Motor neuron (in vitro differentiated cells): ENCODE results near the gene HTN1. TPM values are rescaled to one million over a fixed set of nuclear protein-coding genes. Genes with fewer than 3 reads are reported as not detected.

Source experiments
- ATAC-seq, 8 experiments: fragments of 200-7000 bp; cut with Tn5 transposase; replicated peaks in 6 of 8; 2 replicates each; pipeline ENCODE4 v1.8.0; 2021; ENCODE audit warnings: mild to moderate bottlenecking in 8 of 8, moderate library complexity in 8 of 8
- H3K27ac ChIP-seq, 2 donors: fragments of 250-450 bp; sonication (Bioruptor Pico); 2 replicates each; pipeline ENCODE4 v1.9.0; 2021; ENCODE audit warnings: antibody characterized with exemption in 2 of 2, mild to moderate bottlenecking in 2 of 2, moderate library complexity in 1 of 2
- H3K4me1 ChIP-seq, 2 donors: fragments of 250-450 bp; sonication (Bioruptor Pico); replicated peaks in 1 of 2; 2 replicates each; pipeline ENCODE4 v1.6.1; 2021; ENCODE audit warnings: antibody characterized with exemption in 2 of 2, mild to moderate bottlenecking in 2 of 2, moderate library complexity in 1 of 2
- H3K4me3 ChIP-seq, 5 donors: fragments of 250-450 bp; sonication (Bioruptor Pico); 2 replicates each; pipeline ENCODE4 v1.9.0; 2021; ENCODE audit warnings: antibody characterized with exemption in 5 of 5, mild to moderate bottlenecking in 5 of 5, moderate library complexity in 4 of 5
- WGBS, 10 experiments: fragments of 450-650 bp; shearing (Covaris generic); methylation state at CpG; one replicate each; pipeline ENCODE4 v1.0.0; 2022; 5-methylcytosine and 5-hydroxymethylcytosine counted together
- in situ Hi-C, 9 experiments: fragments of 400-800 bp; cut with MboI; loops; one replicate each; pipeline ENCODE4 v1.15.0; 2021; ENCODE audit warnings: low sequenced_read_pairs in 9 of 9, low pct_unique_long_range_greater_than_20kb in 2 of 9; ENCODE audit not compliant: unreplicated experiment in 9 of 9
- total RNA-seq, 8 experiments: library from RNA; unstranded; fragments of 300-600 nt; gene quantifications; 2 replicates each; pipeline versions ENCODE4 v1.2.3 to v1.2.4, GENCODE V29; 2022

Gene HTN1
- total RNA-seq, 8 experiments from 2014 or later: 0.28 to 0.33 TPM; not detected in 6

- peak in 2 of 8 experiments; percentile 36 to 53 for ATAC-seq
- WGBS, 10 experiments: 0 to 100% (median 58%) methylated on average over 1 of the region's 1 CpG; no CpG with 5 or more reads in 2 of the 10 experiments
- in situ Hi-C loops: no loop called here
- no peaks in the 10 kb centered on the region for H3K4me1 ChIP-seq
- H3K4me3 ChIP-seq: no peak overlapping the region
- no peak overlapping the region for H3K27ac ChIP-seq
These were observed 11.8 kb downstream of the HTN1 start for GRCh38 chr4:70062000-70062399.

- WGBS, 10 experiments: 0 to 100% (median 75%) methylated on average over 1 of the region's 1 CpG; no CpG with 5 or more reads in 1 of the 10 experiments
- Histone ChIP-seq H3K27ac (no peak overlapping the region), H3K4me1 (no peaks in the 10 kb centered on the region), H3K4me3 (no peak overlapping the region)
- in situ Hi-C loops: no loop called here
- ATAC-seq: no peak
These were observed 30.0 kb downstream of the HTN1 start for GRCh38 chr4:70080205-70080604.

- Histone ChIP-seq H3K4me3 (no peak overlapping the region), H3K27ac (no peak overlapping the region), H3K4me1 (no peaks in the 10 kb centered on the region)
- ATAC-seq: no peak
- in situ Hi-C loops: no loop called here
- 7 to 100% (median 88%) methylated on average over 2 to 3 of the region's 3 CpGs for WGBS, 10 experiments
These were observed 49.0 kb downstream of the HTN1 start for GRCh38 chr4:70099206-70099605.

Other genes starting within 250 kb of the HTN1 start
- gene SULT1E1, start 190.3 kb upstream of the HTN1 start, total RNA-seq: 10 to 100 TPM in 2 of 8 experiments, 1 to 10 TPM in 2, under 1 TPM in 2, not detected in 2; 0.11 to 26.0 (median 4.2) TPM
- not detected for gene CSN1S1, start 119.4 kb upstream of the HTN1 start, total RNA-seq
- gene CSN2, start 84.7 kb upstream of the HTN1 start, total RNA-seq: under 1 TPM in 4 of 8 experiments, not detected in 4; 0.17 to 0.42 (median 0.23) TPM
- gene STATH, start 54.5 kb upstream of the HTN1 start, total RNA-seq: not detected
- not detected for gene HTN3, start 22.0 kb upstream of the HTN1 start, total RNA-seq
- 1 to 10 TPM in 1 of 8 experiments, under 1 TPM in 7; 0.04 to 1.7 (median 0.28) TPM for gene PRR27, start 103.8 kb downstream of the HTN1 start, total RNA-seq
- under 1 TPM in 1 of 8 experiments, not detected in 7; 0.40 TPM for gene ODAM, start 145.3 kb downstream of the HTN1 start, total RNA-seq
- 100 to 1,000 TPM in 1 of 8 experiments, 10 to 100 TPM in 2, not detected in 5; 12.8 to 113 (median 93.4) TPM for gene FDCSP, start 175.7 kb downstream of the HTN1 start, total RNA-seq
- gene CSN3, start 192.2 kb downstream of the HTN1 start, total RNA-seq: 1 to 10 TPM in 1 of 8 experiments, under 1 TPM in 1, not detected in 6; 0.52 to 1.2 TPM